Heart right ventricle (tissue), 16 donors: ENCODE data around the gene CLBA1. TPM values are rescaled to one million over a fixed set of nuclear protein-coding genes. Genes with fewer than 3 reads are reported as not detected.
"Not testable (repeated sequence)": the region's sequence is repeated elsewhere in the genome, so short reads cannot be mapped to it uniquely, and the experiment has no call there.

Experiments used
- ATAC-seq, 8 donors: fragments of 200-7000 bp; cut with Tn5 transposase; one replicate each; pipeline ENCODE4 v1.9.1; 2020; ENCODE audit warnings: mild to moderate bottlenecking in 8 of 8, moderate library complexity in 8 of 8, moderate number of reproducible peaks in 1 of 8
- DNase-seq, 2 donors: peaks; one replicate each; pipeline ENCODE4 v3.0.0-alpha.2; 2020
- H3K27ac ChIP-seq, 10 donors: fragments of 200-600 bp; sonication (generic) in 2 of 10; one replicate each; pipeline versions ENCODE4 v1.5.0 to v1.8.0; 2020 to 2022; ENCODE audit warnings: mild to moderate bottlenecking in 3 of 10
- H3K27me3 ChIP-seq, 7 donors: fragments of 200-600 bp; one replicate each; pipeline ENCODE4 v1.8.0; 2021 to 2022; ENCODE audit warnings: mild to moderate bottlenecking in 2 of 7
- H3K36me3 ChIP-seq, 9 donors: fragments of 200-600 bp; sonication (generic) in 1 of 9; one replicate each; pipeline versions ENCODE4 v1.5.0 to v1.8.0; 2020 to 2022; ENCODE audit warnings: mild to moderate bottlenecking in 2 of 9
- H3K4me1 ChIP-seq, 9 donors: fragments of 200-600 bp; sonication (generic) in 1 of 9; one replicate each; pipeline versions ENCODE4 v1.5.0 to v1.8.0; 2020 to 2022; ENCODE audit warnings: mild to moderate bottlenecking in 4 of 9
- H3K4me3 ChIP-seq, 10 donors: fragments of 200-600 bp; sonication (generic) in 2 of 10; one replicate each; pipeline versions ENCODE4 v1.5.0 to v1.8.0; 2020 to 2022; ENCODE audit warnings: mild to moderate bottlenecking in 7 of 10, moderate library complexity in 2 of 10
- H3K9me3 ChIP-seq, 11 donors: fragments of 200-600 bp in 10 of 11; sonication (generic) in 2 of 11; one replicate each; pipeline versions ENCODE4 v1.5.0 to v1.8.0; 2013 to 2022; ENCODE audit warnings: mild to moderate bottlenecking in 2 of 11, control low read depth in 1 of 11, moderate library complexity in 1 of 11
- WGBS, 2 donors: extraction: QIAGEN DNeasy Blood & Tissue Kit; methylation state at CpG; one replicate each; pipeline ENCODE4 v1.1.7; 2013; ENCODE audit warnings: inconsistent platforms in 1 of 2; 5-methylcytosine and 5-hydroxymethylcytosine counted together
- intact Hi-C, 10 donors: fragments of 100-400 bp; cut with DNase I; formaldehyde crosslinking; loops; one replicate each; pipeline versions ENCODE4 v1.11.1 to v1.14.2; 2022
- polyA plus RNA-seq, 2 donors: library from polyadenylated mRNA; stranded (reverse); fragments of 200-250 nt; gene quantifications; one replicate each; pipeline ENCODE4 v1.2.3, GENCODE V29; 2013
- total RNA-seq, 10 donors: library from RNA; stranded (reverse); fragmentation: NEBNext Ultra II Directional in 3 of 10; extraction: Animal tissue kit (Norgen Biotek cat#: 25700) in 3 of 10; gene quantifications; one replicate each; pipeline versions ENCODE4 v1.2.1 to v1.2.4, GENCODE V29; 2021 to 2023
- TF ChIP-seq, protein P1 (sequence below), 9 donors: fragments of 200-600 bp; sonication (generic) in 2 of 9; IDR thresholded peaks; one replicate each; pipeline versions ENCODE4 v1.5.0 to v1.8.0; 2021 to 2022; ENCODE audit warnings: antibody characterized with exemption in 9 of 9, mild to moderate bottlenecking in 5 of 9, moderate library complexity in 1 of 9
- donor health status: Arrhythmogenic right ventricular cardiomyopathy.
- donor health status: ischemic (EF 13 %, LVEDD 7.1; RV severe dilation, severe dysfunction).
- donor health status: healthy with polysubstance abuse.
- donor health status: DM: no; HTN: yes; CAD: no.
- donor health status: DM: no; HTN: no; CAD: no.
- donor health status: ischemic (EF 25% LVEDD 6.9; RV normal size, moderate dysfunction).
- donor health status: ischemic (EF 25% LVEDD 5.7; RV mildly dilated, moderate dysfunction).
- donor health status: healthy.
- donor health status: DM: yes; HTN: yes; CAD: no.
- donor health status: Ischemic cardiomyopathy.
- donor health status: ischemic (EF 35%, LVEDD 5.7; RV mildly dilated, moderate dysfunction).
- donor health status: nonischemic (EF 11% LVEDD 7.7; RV severe dilation, severe dysfunction).
- donor health status: DM: yes; HTN: yes; CAD: no.
- donor health status: PGD.
- donor health status: ischemic (EF 29% LVEDD 5.4; RV normal size, mild dysfunction).
- donor health status: nonischemic (EF 23%, LVEDD 6.1; RV moderate dilation, normal function).

Gene CLBA1
- total and polyA plus RNA-seq, 12 donors: 1.2 to 3.5 (median 2.6) TPM

DNA sequence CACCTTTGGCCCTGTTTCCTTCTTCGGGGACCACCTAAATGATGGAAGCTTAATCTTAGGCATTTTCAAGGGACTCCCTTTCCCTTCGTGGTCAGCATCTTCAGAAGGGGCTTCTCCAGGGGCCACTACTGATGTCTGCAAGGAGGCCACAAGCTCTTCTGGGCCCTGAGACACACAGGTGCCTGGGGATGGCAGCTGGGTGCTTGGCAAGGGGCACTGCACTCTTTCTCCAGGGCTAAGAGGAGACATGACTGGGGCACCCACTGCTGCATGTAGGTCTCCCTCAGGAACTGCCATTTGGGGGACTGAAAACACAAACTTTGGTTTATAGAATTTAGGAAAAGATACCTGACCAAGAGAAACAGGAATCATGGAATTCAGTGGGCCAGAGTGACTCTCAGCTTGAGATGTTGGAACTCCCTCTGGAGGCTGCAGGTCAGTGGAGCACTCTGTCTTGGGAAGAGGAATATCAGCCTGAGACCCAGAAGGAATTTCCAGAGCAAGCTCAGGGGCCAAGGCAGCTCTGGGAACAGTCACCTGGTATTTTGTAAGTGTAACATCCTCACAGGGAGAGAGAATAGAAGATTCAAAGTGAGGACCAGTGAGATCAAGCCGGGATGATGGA, 45.0 kb upstream of the CLBA1 start:
- no peak for DNase-seq
- Histone ChIP-seq H3K36me3 (peaks cover 0 to 4% (median 0%) of the 10 kb centered on the region in 9 donors), H3K4me3 (no peak overlapping the region), H3K4me1 (no peaks in the 10 kb centered on the region), H3K9me3 (no peaks in the 10 kb centered on the region), H3K27me3 (peaks cover 0 to 12% (median 0%) of the 10 kb centered on the region in 7 donors), H3K27ac (no peak overlapping the region)
- intact Hi-C loops: no loop called here
- ATAC-seq: no peak
- TF ChIP-seq, protein P1, sequence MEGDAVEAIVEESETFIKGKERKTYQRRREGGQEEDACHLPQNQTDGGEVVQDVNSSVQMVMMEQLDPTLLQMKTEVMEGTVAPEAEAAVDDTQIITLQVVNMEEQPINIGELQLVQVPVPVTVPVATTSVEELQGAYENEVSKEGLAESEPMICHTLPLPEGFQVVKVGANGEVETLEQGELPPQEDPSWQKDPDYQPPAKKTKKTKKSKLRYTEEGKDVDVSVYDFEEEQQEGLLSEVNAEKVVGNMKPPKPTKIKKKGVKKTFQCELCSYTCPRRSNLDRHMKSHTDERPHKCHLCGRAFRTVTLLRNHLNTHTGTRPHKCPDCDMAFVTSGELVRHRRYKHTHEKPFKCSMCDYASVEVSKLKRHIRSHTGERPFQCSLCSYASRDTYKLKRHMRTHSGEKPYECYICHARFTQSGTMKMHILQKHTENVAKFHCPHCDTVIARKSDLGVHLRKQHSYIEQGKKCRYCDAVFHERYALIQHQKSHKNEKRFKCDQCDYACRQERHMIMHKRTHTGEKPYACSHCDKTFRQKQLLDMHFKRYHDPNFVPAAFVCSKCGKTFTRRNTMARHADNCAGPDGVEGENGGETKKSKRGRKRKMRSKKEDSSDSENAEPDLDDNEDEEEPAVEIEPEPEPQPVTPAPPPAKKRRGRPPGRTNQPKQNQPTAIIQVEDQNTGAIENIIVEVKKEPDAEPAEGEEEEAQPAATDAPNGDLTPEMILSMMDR (IDR thresholded peaks at IDR 0.05): no peak
- WGBS, 2 donors: 78% methylated on average over 3 of the region's 3 CpGs

GRCh38 chr14:104941508-104942365, 43.9 kb upstream of the CLBA1 start:
- WGBS, 2 donors: 93 to 94% methylated on average over 26 of the region's 26 CpGs
- TF ChIP-seq, protein P1 (IDR thresholded peaks at IDR 0.05): no peak
- H3K36me3 ChIP-seq: peaks cover 0 to 4% (median 0%) of the 10 kb centered on the region in 9 donors

DNA sequence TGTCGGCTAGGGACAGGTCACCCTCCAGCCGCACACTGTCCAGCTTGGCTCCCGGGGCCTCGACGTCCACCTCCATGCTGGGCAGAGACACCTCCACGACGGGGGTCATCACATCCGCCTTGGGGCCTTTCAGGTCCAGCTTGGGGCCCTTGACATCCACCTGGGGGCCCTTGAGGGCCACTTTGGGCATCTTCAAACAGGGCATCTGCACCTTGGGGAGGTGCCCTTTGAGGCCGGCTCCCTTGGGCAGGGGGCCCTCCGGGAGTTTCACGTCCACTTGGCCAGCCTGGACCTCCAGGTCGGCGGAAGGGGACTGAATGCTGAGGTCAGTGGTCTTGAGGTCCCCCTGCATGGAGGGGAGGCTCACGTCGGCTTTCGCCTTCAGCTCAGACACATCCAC, 43.0 kb upstream of the CLBA1 start:
- no peak for DNase-seq
- no peaks in the 10 kb centered on the region for H3K9me3 ChIP-seq
- no peak for ATAC-seq
- peaks cover 0 to 4% (median 0%) of the 10 kb centered on the region in 9 donors for H3K36me3 ChIP-seq
- WGBS, 2 donors: 96 to 98% methylated on average over 16 of the region's 16 CpGs
- TF ChIP-seq, protein P1 (IDR thresholded peaks at IDR 0.05): no peak
- intact Hi-C loops: no loop called here
- no peak overlapping the region for H3K4me3 ChIP-seq
- H3K27me3 ChIP-seq: no peaks in the 10 kb centered on the region
- no peaks in the 10 kb centered on the region for H3K4me1 ChIP-seq
- H3K27ac ChIP-seq: no peak overlapping the region

More at GRCh38 chr14:104941508-104942365, 43.9 kb upstream of the CLBA1 start:
- intact Hi-C loops: no loop called here
- Histone ChIP-seq H3K9me3 (no peaks in the 10 kb centered on the region), H3K4me3 (no peak overlapping the region), H3K4me1 (no peaks in the 10 kb centered on the region), H3K27me3 (peaks cover 0 to 1% (median 0%) of the 10 kb centered on the region in 7 donors), H3K27ac (no peak overlapping the region)
- ATAC-seq (no peak), DNase-seq (no peak)

DNA sequence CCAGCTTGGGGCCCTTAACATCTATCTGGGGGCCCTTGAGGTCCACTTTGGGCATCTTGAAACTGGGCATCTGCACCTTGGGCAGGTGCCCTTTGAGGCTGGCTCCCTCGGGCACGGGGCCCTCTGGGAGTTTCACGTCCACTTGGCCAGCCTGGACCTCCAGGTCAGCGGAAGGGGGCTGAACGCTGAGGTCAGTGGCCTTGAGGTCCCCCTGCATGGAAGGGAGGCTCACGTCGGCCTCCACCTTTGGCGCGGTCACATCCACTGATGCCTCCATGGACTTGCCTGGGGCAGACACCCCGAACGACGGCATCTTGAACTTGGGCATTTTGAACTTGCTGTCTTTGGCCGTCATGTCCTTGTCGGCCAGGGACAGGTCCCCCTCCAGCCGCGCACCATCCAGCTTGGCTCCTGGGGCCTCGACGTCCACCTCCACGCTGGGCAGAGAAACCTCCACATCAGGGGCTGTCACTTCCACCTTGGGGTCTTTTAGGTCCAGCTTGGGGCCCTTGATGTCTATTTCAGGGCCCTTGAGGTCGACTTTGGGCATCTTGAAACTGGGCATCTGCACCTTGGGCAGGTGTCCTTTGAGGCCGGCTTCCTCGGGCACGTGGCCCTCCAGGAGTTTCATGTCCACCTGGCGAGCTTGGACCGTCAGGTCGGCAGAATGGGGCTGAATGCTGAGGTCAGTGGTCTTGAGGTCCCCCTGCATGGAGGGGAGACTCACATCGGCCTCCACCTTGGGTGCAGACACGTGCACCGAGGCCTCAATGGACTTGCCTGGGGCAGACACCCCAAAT, 42.2 kb upstream of the CLBA1 start:
- DNase-seq, intact Hi-C loops, H3K27ac ChIP-seq, H3K36me3 ChIP-seq, ATAC-seq, H3K9me3 ChIP-seq, H3K4me1 ChIP-seq, H3K4me3 ChIP-seq, H3K27me3 ChIP-seq: not testable (repeated sequence)
- 91 to 93% methylated on average over 29 of the region's 29 CpGs for WGBS, 2 donors

GRCh38 chr14:104944016-104944308, 41.6 kb upstream of the CLBA1 start:
- H3K27ac ChIP-seq, DNase-seq, intact Hi-C loops, H3K4me3 ChIP-seq, ATAC-seq, H3K4me1 ChIP-seq, H3K36me3 ChIP-seq, H3K27me3 ChIP-seq, H3K9me3 ChIP-seq: not testable (repeated sequence)
- 81 to 95% methylated on average over 6 of the region's 6 CpGs for WGBS, 2 donors

- ATAC-seq, H3K27ac ChIP-seq, H3K4me1 ChIP-seq, H3K4me3 ChIP-seq, H3K9me3 ChIP-seq, H3K36me3 ChIP-seq, H3K27me3 ChIP-seq, intact Hi-C loops: not testable (repeated sequence)
- peak in 1 of 2 donors; percentile 8 for DNase-seq
- 90 to 96% methylated on average over 29 of the region's 29 CpGs for WGBS, 2 donors
Measured at GRCh38 chr14:104944436-104945205, 41.0 kb upstream of the CLBA1 start.

DNA sequence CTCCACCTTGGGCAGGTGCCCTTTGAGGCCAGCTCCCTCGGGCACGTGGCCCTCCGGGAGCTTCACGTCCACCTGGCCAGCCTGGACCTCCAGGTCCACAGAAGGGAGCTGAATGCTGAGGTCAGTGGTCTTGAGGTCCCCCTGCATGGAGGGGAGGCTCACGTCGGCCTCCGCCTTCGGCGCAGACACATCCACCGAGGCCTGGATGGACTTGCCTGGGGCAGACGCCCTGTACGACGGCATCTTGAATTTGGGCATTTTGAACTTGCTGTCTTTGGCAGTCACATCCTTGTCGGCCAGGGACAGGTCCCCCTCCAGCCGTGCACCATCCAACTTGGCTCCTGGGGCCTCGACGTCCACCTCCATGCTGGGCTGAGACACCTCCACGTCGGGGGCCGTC, 40.3 kb upstream of the CLBA1 start:
- WGBS, 2 donors: 87 to 97% methylated on average over 18 to 20 of the region's 20 CpGs
- ATAC-seq, H3K27me3 ChIP-seq, H3K4me1 ChIP-seq, H3K36me3 ChIP-seq, intact Hi-C loops, DNase-seq, H3K4me3 ChIP-seq, H3K27ac ChIP-seq, H3K9me3 ChIP-seq: not testable (repeated sequence)
